SK-N-SH treated with all-trans-retinoic acid at 6 μM for 48 hours (cell line): ENCODE measurements around the gene RPRD1B.

Experiments
- ARNTL ChIP-seq: fragments of 450-650 bp; formaldehyde crosslinking; IDR thresholded peaks from 2 replicates; pipeline ENCODE4 v1.5.0; 2020; ENCODE audit warnings: low read depth, mild to moderate bottlenecking, moderate library complexity, borderline replicate concordance
- BACH2 ChIP-seq: fragments of 250-450 bp; sonication (Bioruptor Pico); IDR thresholded peaks from 2 replicates; pipeline ENCODE4 v1.9.0; 2021; ENCODE audit warnings: mild to moderate bottlenecking, borderline replicate concordance
- CREB5 ChIP-seq: fragments of 250-450 bp; sonication (Bioruptor Pico); IDR thresholded peaks from 2 replicates; pipeline ENCODE4 v1.5.1; 2020; ENCODE audit warnings: low read depth, mild to moderate bottlenecking, moderate library complexity
- CSDC2 ChIP-seq: fragments of 250-450 bp; sonication (Bioruptor Pico); IDR thresholded peaks from 2 replicates; pipeline ENCODE4 v1.5.0; 2020; ENCODE audit warnings: mild to moderate bottlenecking, moderate library complexity
- CSRNP3 ChIP-seq: fragments of 250-450 bp; sonication (Bioruptor Pico); IDR thresholded peaks from 2 replicates; pipeline ENCODE4 v1.5.1; 2021; ENCODE audit warnings: mild to moderate bottlenecking, moderate library complexity
- PATZ1 ChIP-seq: fragments of 250-450 bp; sonication (Bioruptor Pico); IDR thresholded peaks from 2 replicates; pipeline ENCODE4 v1.8.0; 2020; ENCODE audit warnings: mild to moderate bottlenecking, moderate library complexity, borderline replicate concordance
- POU6F1 ChIP-seq: fragments of 250-450 bp; sonication (Bioruptor Pico); IDR thresholded peaks from 2 replicates; pipeline ENCODE4 v1.8.0; 2021; ENCODE audit warnings: low read depth, mild to moderate bottlenecking, moderate library complexity, borderline replicate concordance
- RARB ChIP-seq: fragments of 250-450 bp; sonication (Bioruptor Pico); IDR thresholded peaks from 2 replicates; pipeline ENCODE4 v1.8.0; 2021; ENCODE audit warnings: mild to moderate bottlenecking, moderate library complexity
- SNAI2 ChIP-seq: fragments of 250-450 bp; sonication (Bioruptor Pico); IDR thresholded peaks from 2 replicates; pipeline ENCODE4 v1.5.0; 2020; ENCODE audit warnings: mild to moderate bottlenecking, moderate library complexity
- TSHZ2 ChIP-seq: fragments of 250-450 bp; sonication (Bioruptor Pico); IDR thresholded peaks from 2 replicates; pipeline ENCODE4 v1.5.0; 2020; ENCODE audit warnings: mild to moderate bottlenecking, moderate library complexity
- ZC3H10 ChIP-seq: fragments of 250-450 bp; sonication (Bioruptor Pico); IDR thresholded peaks from 2 replicates; pipeline ENCODE4 v1.5.1; 2021; ENCODE audit warnings: mild to moderate bottlenecking, moderate library complexity
- ZFP30 ChIP-seq: fragments of 450-650 bp; formaldehyde crosslinking; IDR thresholded peaks from 2 replicates; pipeline ENCODE4 v1.5.0; 2022; ENCODE audit warnings: mild to moderate bottlenecking, moderate library complexity
- ZNF8 ChIP-seq: fragments of 450-650 bp; formaldehyde crosslinking; IDR thresholded peaks from 2 replicates; pipeline ENCODE4 v1.5.0; 2020; ENCODE audit warnings: mild to moderate bottlenecking, moderate library complexity

- no peak for TF ChIP-seq RARB
- no peak for TF ChIP-seq ZFP30 (CRISPR knock-in tag)
- no peak for TF ChIP-seq POU6F1 (CRISPR knock-in tag)
- TF ChIP-seq SNAI2, result no peak
- TF ChIP-seq ZC3H10 (CRISPR knock-in tag), result no peak
- TF ChIP-seq CREB5 (CRISPR knock-in tag), result no peak
- TF ChIP-seq ARNTL, result no peak
- no peak for TF ChIP-seq ZNF8 (CRISPR knock-in tag)
- no peak for TF ChIP-seq CSDC2 (CRISPR knock-in tag)
- no peak for TF ChIP-seq TSHZ2 (CRISPR knock-in tag)
- TF ChIP-seq CSRNP3 (CRISPR knock-in tag), result no peak
- no peak for TF ChIP-seq PATZ1
- no peak for TF ChIP-seq BACH2 (CRISPR knock-in tag)
Observed at GRCh38 chr20:38033330-38034107, at the start of gene RPRD1B, which contains the start of gene TTI1.
